ENCODE data around the gene FAXC. TPM values are rescaled to one million over a fixed set of nuclear protein-coding genes. Genes with fewer than 3 reads are reported as not detected.

Gene FAXC
- total RNA-seq, result under 0.01 TPM in 1 of 2 replicates, not detected in the other

DNA sequence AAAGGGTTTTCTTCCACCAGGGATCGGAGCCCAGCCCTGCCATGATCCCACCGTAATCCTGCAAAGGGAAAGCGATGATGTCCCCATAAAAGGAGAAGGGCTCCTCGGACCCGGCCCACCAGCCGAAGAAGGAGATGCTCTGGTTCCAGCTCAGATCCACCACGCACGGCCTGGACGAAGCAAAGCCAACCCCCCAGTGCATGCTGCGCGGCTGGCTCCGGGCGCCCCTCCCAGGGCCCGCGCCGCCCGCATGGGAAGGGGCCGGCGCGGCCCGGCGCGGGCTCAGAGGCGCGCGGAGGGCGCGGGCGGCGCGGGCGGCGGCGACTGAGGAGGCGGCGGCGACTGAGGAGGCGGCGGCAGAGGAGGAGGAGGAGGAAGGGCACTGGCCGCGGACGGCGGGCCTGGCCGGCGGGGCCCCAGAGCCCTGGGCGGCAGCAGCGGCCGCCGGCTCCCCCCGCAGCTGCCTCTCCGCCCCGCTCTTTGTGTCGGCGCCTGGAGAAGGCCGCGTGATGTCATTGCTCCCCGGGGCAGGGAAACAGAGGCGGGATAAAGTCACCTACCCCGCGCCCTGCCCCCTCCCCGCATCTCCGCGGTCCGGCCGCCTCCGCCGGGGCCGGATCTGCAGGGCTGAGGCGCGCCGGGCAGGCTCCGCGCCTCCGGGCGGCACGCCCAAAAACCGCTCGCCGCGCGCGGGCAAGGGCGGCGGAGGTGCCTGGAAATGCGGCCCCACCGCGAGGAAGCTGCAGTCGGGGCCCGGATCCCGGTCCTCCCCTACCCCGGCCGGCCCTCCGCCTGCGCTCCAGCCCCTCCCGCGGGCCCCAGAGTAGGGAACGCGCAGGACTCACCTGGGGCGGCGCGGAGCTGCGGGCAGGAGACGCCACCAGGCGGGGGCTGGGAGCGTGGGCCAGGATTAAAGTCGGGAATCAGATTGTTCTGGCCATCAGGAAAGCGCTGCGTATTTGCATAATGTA, at the start of gene FAXC:
Gene FAXC (minus strand): TSS at position 504 of the 971 bp plus-strand sequence. CDS start 302 bp downstream, at position 202.

DNA sequence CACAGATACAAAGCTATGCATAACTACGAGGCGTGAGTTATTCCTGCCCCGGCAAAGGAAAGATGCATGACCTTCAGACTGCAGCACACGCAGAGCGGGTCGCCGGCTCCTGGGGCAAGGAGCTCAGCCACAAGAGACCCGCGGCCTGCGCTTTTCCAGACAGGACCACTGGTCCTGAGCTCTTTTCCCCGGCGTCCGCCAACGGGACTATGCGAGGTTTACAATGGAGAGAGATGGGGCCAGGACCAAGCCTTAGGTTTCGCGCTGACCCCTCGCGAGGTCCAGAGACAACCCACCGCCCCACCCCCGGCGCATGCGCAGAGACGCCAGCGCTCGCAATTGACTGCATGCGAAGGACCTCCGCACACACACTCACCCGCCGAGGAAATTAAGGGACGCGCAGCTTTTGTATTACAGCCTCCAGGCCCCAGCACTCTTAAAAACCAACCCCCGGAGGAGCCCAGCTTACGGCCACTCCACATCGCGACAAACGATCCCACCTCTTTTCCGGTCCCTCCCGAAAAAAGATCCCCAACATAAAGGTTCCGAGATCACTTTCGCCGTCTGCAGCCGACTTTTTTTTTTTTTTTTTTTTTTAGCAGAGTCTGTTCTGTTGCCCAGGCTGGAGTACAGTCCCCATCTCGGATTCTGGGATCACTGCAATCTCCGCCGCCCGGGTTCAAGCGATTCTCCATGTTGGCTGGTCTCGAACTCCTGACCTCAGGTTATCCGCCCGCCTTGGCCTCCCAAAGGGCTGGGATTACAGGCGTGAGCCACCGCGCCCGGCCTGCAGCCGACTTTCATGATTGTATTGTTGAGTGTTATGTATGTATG, 44.4 kb upstream of the FAXC start, which contains the start of gene COQ3:
Gene COQ3 (minus strand): TSS at position 498 of the 834 bp plus-strand sequence. CDS start 16 bp downstream, at position 482.

Other genes with a start within 250 kb of the FAXC start
- 0.73 and 1.00 TPM in 2 replicates for gene COQ3, start 44.5 kb upstream of the FAXC start, total RNA-seq
- 26.9 and 38.1 TPM in 2 replicates for gene PNISR, start 75.6 kb upstream of the FAXC start, total RNA-seq
- 6.0 and 20.5 TPM in 2 replicates for gene USP45, start 165.7 kb upstream of the FAXC start, total RNA-seq
- 21.2 and 26.2 TPM in 2 replicates for gene CCNC, start 219.0 kb upstream of the FAXC start, total RNA-seq